Cardiac muscle cell (in vitro differentiated cells and primary cell): ENCODE data around the gene KLK1. TPM values are rescaled to one million over a fixed set of nuclear protein-coding genes. Genes with fewer than 3 reads are reported as not detected.

Experiments used
- DNase-seq, 2 donors: peaks; one replicate each; pipeline versions ENCODE4 v3.0.0 to v3.0.0-alpha.2; 2010 to 2017; ENCODE audit warnings: low read depth in 1 of 2, low spot score in 1 of 2
- H3K27ac ChIP-seq: fragments of 200-600 bp; sonication (generic); 2 replicates; pipeline ENCODE4 v1.5.1; 2016
- H3K27me3 ChIP-seq: fragments of 200-600 bp; sonication (generic); 2 replicates; pipeline ENCODE4 v1.6.0; 2016; ENCODE audit warnings: control low read depth
- H3K36me3 ChIP-seq: fragments of 200-600 bp; sonication (generic); 2 replicates; pipeline ENCODE4 v1.5.1; 2016; ENCODE audit warnings: control low read depth
- H3K4me1 ChIP-seq: fragments of 200-600 bp; sonication (generic); 2 replicates; pipeline ENCODE4 v1.8.1; 2017; ENCODE audit warnings: low read depth, mild to moderate bottlenecking, mixed run types
- H3K4me3 ChIP-seq: fragments of 200-600 bp; sonication (generic); 2 replicates; pipeline ENCODE4 v1.5.1; 2016; ENCODE audit warnings: mild to moderate bottlenecking
- H3K9me3 ChIP-seq: fragments of 200-600 bp; sonication (generic); 2 replicates; pipeline ENCODE4 v1.5.1; 2017; ENCODE audit warnings: low read depth, mild to moderate bottlenecking, control low read depth
- CTCF ChIP-seq: IDR thresholded peaks from 2 replicates; pipeline ENCODE4 v1.5.1; 2012; ENCODE audit warnings: low read depth, mild to moderate bottlenecking, low read length
- polyA plus RNA-seq: library from polyadenylated mRNA; unstranded; fragments of >200 nt; fragmentation: Nextera tagmentation; extraction: Ambion mirVana; gene quantifications from 2 replicates; pipeline ENCODE4 v1.2.1, GENCODE V29; 2016
- total RNA-seq: library from RNA; depleted of rRNA; stranded (reverse); fragments of >200 nt; gene quantifications from 2 replicates; pipeline ENCODE4 v1.2.3, GENCODE V29; 2016

The KLK1 gene
- total and polyA plus RNA-seq, 2 experiments from 2014 or later: not detected

- no peak for TF ChIP-seq CTCF
- Histone ChIP-seq H3K4me1 (no peaks in the 10 kb centered on the region), H3K27me3 (peaks cover 25% of the 10 kb centered on the region), H3K36me3 (no peaks in the 10 kb centered on the region), H3K27ac (no peak overlapping the region), H3K9me3 (no peaks in the 10 kb centered on the region), H3K4me3 (no peak overlapping the region)
- no peak for DNase-seq
These were observed 28.0 kb upstream of the KLK1 start for GRCh38 chr19:50851620-50852019.

GRCh38 chr19:50850738-50851137 lies 27.2 kb upstream of the KLK1 start:
- no peaks in the 10 kb centered on the region for H3K4me1 ChIP-seq
- no peak overlapping the region for H3K4me3 ChIP-seq
- DNase-seq: no peak
- H3K9me3 ChIP-seq: no peaks in the 10 kb centered on the region
- H3K27me3 ChIP-seq: peaks cover 18% of the 10 kb centered on the region
- H3K36me3 ChIP-seq: no peaks in the 10 kb centered on the region
- no peak overlapping the region for H3K27ac ChIP-seq
- no peak for TF ChIP-seq CTCF

- TF ChIP-seq CTCF: no peak
- Histone ChIP-seq H3K4me3 (no peak overlapping the region), H3K27me3 (peaks cover 44% of the 10 kb centered on the region), H3K36me3 (no peaks in the 10 kb centered on the region), H3K9me3 (no peaks in the 10 kb centered on the region), H3K4me1 (no peaks in the 10 kb centered on the region), H3K27ac (no peak overlapping the region)
- no peak for DNase-seq
These were observed 20.8 kb upstream of the KLK1 start for GRCh38 chr19:50844296-50844935.

- H3K27ac ChIP-seq: no peak overlapping the region
- no peaks in the 10 kb centered on the region for H3K4me1 ChIP-seq
- H3K36me3 ChIP-seq: no peaks in the 10 kb centered on the region
- no peaks in the 10 kb centered on the region for H3K9me3 ChIP-seq
- no peak for DNase-seq
- peaks cover 44% of the 10 kb centered on the region for H3K27me3 ChIP-seq
- H3K4me3 ChIP-seq: no peak overlapping the region
- no peak for TF ChIP-seq CTCF
These were observed 20.2 kb upstream of the KLK1 start for GRCh38 chr19:50843701-50844221.

GRCh38 chr19:50843205-50843604 lies 19.6 kb upstream of the KLK1 start:
- TF ChIP-seq CTCF: no peak
- Histone ChIP-seq H3K27ac (no peak overlapping the region), H3K27me3 (peaks cover 41% of the 10 kb centered on the region)

More at GRCh38 chr19:50843205-50843604, 19.6 kb upstream of the KLK1 start:
- Histone ChIP-seq H3K9me3 (no peaks in the 10 kb centered on the region), H3K4me3 (no peak overlapping the region), H3K4me1 (no peaks in the 10 kb centered on the region), H3K36me3 (no peaks in the 10 kb centered on the region)
- DNase-seq: no peak
